ENCODE results near the gene NAV2.

The NAV2 gene

DNA sequence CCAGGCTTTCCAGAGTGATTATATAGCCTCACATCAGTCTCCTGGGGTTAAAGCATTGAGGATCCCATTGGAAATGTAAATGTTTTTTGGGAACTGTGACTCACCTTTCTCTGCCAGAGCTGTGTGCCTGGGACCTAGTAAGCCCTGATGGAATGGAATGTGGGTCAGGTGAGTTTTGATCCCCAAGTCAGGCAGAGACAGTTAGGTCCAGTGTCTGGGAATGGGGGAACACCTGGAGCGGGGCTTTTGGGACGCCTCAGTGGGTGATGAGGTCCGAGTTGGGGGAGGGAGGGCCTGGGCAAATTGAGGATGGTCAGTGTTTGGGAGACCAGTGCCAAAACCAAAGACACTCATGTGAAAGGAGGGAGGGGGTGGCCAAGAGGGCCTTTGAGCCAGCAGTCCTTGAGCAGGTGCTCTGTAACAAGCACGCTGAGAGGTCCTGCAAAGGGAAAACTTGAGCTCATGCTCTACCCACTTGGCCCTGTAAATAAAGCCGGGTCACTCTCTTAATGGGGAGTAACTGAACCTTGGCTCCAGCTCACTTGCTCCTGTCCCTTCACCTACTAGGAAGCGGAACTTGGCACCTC is 104.7 kb downstream of the NAV2 start:
- Histone ChIP-seq H3K9me3 (replicated peaks; ENCODE audit: insufficient read depth, low read length) (no peaks in the 10 kb centered on the region), H3K4me2 (ENCODE audit: low read depth, low read length) (no peak overlapping the region), H3K36me3 (replicated peaks; ENCODE audit: insufficient read depth, low read length) (no peaks in the 10 kb centered on the region), H3K9ac (ENCODE audit: low read length) (no peak overlapping the region), H3F3A (ENCODE audit: insufficient read depth, low read length) (no peaks in the 10 kb centered on the region), H3K79me2 (ENCODE audit: low read length) (no peaks in the 10 kb centered on the region), H3K4me3 (ENCODE audit: low read length) (no peak overlapping the region), H3K27ac (ENCODE audit: low read length) (no peak overlapping the region), H3K9me2 (replicated peaks; ENCODE audit: insufficient read depth, low read length) (no peaks in the 10 kb centered on the region), H3K4me1 (ENCODE audit: low read length) (no peaks in the 10 kb centered on the region), H3K27me3 (replicated peaks; ENCODE audit: insufficient read depth, low read length) (no peaks in the 10 kb centered on the region), H2AFZ (ENCODE audit: low read length) (no peak overlapping the region), H4K20me1 (ENCODE audit: insufficient read depth, low read length) (no peaks in the 10 kb centered on the region)
- no peak for DNase-seq
- TF ChIP-seq, protein P1, sequence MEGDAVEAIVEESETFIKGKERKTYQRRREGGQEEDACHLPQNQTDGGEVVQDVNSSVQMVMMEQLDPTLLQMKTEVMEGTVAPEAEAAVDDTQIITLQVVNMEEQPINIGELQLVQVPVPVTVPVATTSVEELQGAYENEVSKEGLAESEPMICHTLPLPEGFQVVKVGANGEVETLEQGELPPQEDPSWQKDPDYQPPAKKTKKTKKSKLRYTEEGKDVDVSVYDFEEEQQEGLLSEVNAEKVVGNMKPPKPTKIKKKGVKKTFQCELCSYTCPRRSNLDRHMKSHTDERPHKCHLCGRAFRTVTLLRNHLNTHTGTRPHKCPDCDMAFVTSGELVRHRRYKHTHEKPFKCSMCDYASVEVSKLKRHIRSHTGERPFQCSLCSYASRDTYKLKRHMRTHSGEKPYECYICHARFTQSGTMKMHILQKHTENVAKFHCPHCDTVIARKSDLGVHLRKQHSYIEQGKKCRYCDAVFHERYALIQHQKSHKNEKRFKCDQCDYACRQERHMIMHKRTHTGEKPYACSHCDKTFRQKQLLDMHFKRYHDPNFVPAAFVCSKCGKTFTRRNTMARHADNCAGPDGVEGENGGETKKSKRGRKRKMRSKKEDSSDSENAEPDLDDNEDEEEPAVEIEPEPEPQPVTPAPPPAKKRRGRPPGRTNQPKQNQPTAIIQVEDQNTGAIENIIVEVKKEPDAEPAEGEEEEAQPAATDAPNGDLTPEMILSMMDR (IDR thresholded peaks at IDR 0.05; ENCODE audit: low read length), result no peak
- TF ChIP-seq EZH2phosphoT487 (IDR thresholded peaks at IDR 0.05; ENCODE audit: low read length) (no peak), EZH2 (optimal IDR thresholded peaks at IDR 0.05; ENCODE audit: low read depth, low read length) (no peak)

DNA sequence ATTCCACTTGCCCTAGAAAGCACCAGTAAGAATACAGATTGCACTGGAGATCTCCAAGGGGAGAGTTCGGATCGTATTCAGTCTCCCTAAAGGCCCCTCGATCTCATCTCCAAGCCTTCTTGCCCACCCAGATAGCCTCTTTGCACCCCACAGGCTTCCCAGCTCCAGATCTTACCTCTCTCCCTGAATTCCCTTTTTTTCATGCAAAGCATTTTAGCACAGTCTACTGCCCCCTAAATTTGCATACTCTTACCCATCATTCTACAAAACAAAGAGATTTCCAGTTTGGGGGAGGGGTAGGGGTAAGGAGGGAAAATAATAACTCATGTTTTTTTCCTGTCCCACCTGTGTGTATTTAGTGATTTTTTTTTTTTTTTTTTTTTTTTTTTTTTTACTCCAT is 105.2 kb downstream of the NAV2 start:
- Histone ChIP-seq H3K4me1 (ENCODE audit: low read length) (no peaks in the 10 kb centered on the region), H4K20me1 (ENCODE audit: insufficient read depth, low read length) (no peaks in the 10 kb centered on the region), H2AFZ (ENCODE audit: low read length) (no peak overlapping the region), H3K4me2 (ENCODE audit: low read depth, low read length) (no peak overlapping the region), H3F3A (ENCODE audit: insufficient read depth, low read length) (no peaks in the 10 kb centered on the region), H3K79me2 (ENCODE audit: low read length) (no peaks in the 10 kb centered on the region), H3K9ac (ENCODE audit: low read length) (no peak overlapping the region), H3K4me3 (ENCODE audit: low read length) (no peak overlapping the region), H3K27me3 (replicated peaks; ENCODE audit: insufficient read depth, low read length) (no peaks in the 10 kb centered on the region), H3K9me3 (replicated peaks; ENCODE audit: insufficient read depth, low read length) (no peaks in the 10 kb centered on the region), H3K27ac (ENCODE audit: low read length) (no peak overlapping the region), H3K36me3 (replicated peaks; ENCODE audit: insufficient read depth, low read length) (no peaks in the 10 kb centered on the region), H3K9me2 (replicated peaks; ENCODE audit: insufficient read depth, low read length) (no peaks in the 10 kb centered on the region)
- TF ChIP-seq EZH2phosphoT487 (IDR thresholded peaks at IDR 0.05; ENCODE audit: low read length) (no peak), EZH2 (optimal IDR thresholded peaks at IDR 0.05; ENCODE audit: low read depth, low read length) (no peak)
- TF ChIP-seq, protein P1 (IDR thresholded peaks at IDR 0.05; ENCODE audit: low read length), result no peak
- no peak for DNase-seq

DNA sequence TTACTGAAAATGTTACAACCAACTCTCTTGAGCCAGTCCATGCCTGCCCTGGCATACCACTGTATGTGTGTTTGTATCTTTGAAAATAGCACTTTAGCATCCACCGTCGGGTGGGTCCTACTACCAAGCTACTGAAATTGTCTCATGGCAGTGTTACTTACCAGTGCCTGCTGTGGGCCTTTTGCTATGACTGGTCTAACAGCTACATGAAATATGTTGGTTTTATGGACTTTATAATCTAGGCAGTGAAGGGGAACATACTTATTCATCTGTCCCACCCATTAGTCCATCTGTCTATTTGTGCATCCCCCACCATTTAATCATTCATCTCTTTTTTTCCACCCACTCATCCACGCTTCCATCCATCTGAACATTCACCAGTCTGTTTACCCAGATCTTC is 106.0 kb downstream of the NAV2 start:
- H3K4me3 ChIP-seq (ENCODE audit: low read length), result no peak overlapping the region
- H4K20me1 ChIP-seq (ENCODE audit: insufficient read depth, low read length), result no peaks in the 10 kb centered on the region
- H3K27ac ChIP-seq (ENCODE audit: low read length), result no peak overlapping the region
- no peaks in the 10 kb centered on the region for H3K27me3 ChIP-seq (replicated peaks; ENCODE audit: insufficient read depth, low read length)
- H3K79me2 ChIP-seq (ENCODE audit: low read length), result no peaks in the 10 kb centered on the region
- H3F3A ChIP-seq (ENCODE audit: insufficient read depth, low read length), result no peaks in the 10 kb centered on the region
- H3K9me2 ChIP-seq (replicated peaks; ENCODE audit: insufficient read depth, low read length), result no peaks in the 10 kb centered on the region
- DNase-seq, result no peak
- H3K36me3 ChIP-seq (replicated peaks; ENCODE audit: insufficient read depth, low read length), result no peaks in the 10 kb centered on the region
- H3K4me1 ChIP-seq (ENCODE audit: low read length), result no peaks in the 10 kb centered on the region
- H3K4me2 ChIP-seq (ENCODE audit: low read depth, low read length), result no peak overlapping the region
- H3K9ac ChIP-seq (ENCODE audit: low read length), result no peak overlapping the region
- H2AFZ ChIP-seq (ENCODE audit: low read length), result no peak overlapping the region
- no peak for TF ChIP-seq EZH2 (optimal IDR thresholded peaks at IDR 0.05; ENCODE audit: low read depth, low read length)
- TF ChIP-seq, protein P1 (IDR thresholded peaks at IDR 0.05; ENCODE audit: low read length), result no peak
- no peak for TF ChIP-seq EZH2phosphoT487 (IDR thresholded peaks at IDR 0.05; ENCODE audit: low read length)
- H3K9me3 ChIP-seq (replicated peaks; ENCODE audit: insufficient read depth, low read length), result no peaks in the 10 kb centered on the region
